Measurements from ENCODE around the gene PEAR1. TPM values are rescaled to one million over a fixed set of nuclear protein-coding genes. Genes with fewer than 3 reads are reported as not detected.
A peak's percentile ranks its signal among the peaks of the same experiment; 100 is the strongest.

The PEAR1 gene
- total RNA-seq, 2 donors from 2014 or later, result 2.0 to 2.9 TPM

GRCh38 chr1:156944848-156945247, 51.3 kb downstream of the PEAR1 start:
- ATAC-seq (no peak), DNase-seq (no peak)
- intact Hi-C loops (cut with DNase I, micrococcal nuclease), result no loop called here

- DNase-seq (peak; percentile 28 to 68), ATAC-seq (peak; percentile 80)
- intact Hi-C loops (cut with DNase I, micrococcal nuclease), result no loop called here
Observed at GRCh38 chr1:156945881-156946661, 52.6 kb downstream of the PEAR1 start.

- intact Hi-C loops (cut with DNase I, micrococcal nuclease), result no loop called here
- ATAC-seq, result no peak
- peak in 1 of 2 donors; percentile 15 for DNase-seq
Observed at GRCh38 chr1:156947127-156947526, 53.6 kb downstream of the PEAR1 start.

GRCh38 chr1:156947818-156948525, 54.5 kb downstream of the PEAR1 start:
- ATAC-seq, result no peak
- peak in 1 of 2 donors; percentile 12 for DNase-seq

GRCh38 chr1:156948708-156949107, 55.2 kb downstream of the PEAR1 start:
- ATAC-seq (no peak), DNase-seq (no peak)
- intact Hi-C loops (cut with DNase I, micrococcal nuclease), result no loop called here

More at GRCh38 chr1:156947818-156948525, 54.5 kb downstream of the PEAR1 start:
- intact Hi-C loops (cut with DNase I, micrococcal nuclease), result no loop called here

- no peak for ATAC-seq
- intact Hi-C loops (cut with DNase I, micrococcal nuclease), result no loop called here
- no peak for DNase-seq
Observed at GRCh38 chr1:156949127-156949526, 55.6 kb downstream of the PEAR1 start.

- no peak for DNase-seq
- intact Hi-C loops (cut with DNase I, micrococcal nuclease), result no loop called here
- ATAC-seq, result no peak
Observed at GRCh38 chr1:156951371-156951770, 57.9 kb downstream of the PEAR1 start.

GRCh38 chr1:156953571-156953970, 60.1 kb downstream of the PEAR1 start:
- DNase-seq (no peak), ATAC-seq (no peak)
- intact Hi-C loops (cut with DNase I, micrococcal nuclease), result no loop called here

- DNase-seq, result no peak
- intact Hi-C loops (cut with DNase I, micrococcal nuclease), result no loop called here
- no peak for ATAC-seq
Observed at GRCh38 chr1:156956333-156956732, 62.8 kb downstream of the PEAR1 start.

GRCh38 chr1:156957634-156958033, 64.1 kb downstream of the PEAR1 start:
- intact Hi-C loops (cut with DNase I, micrococcal nuclease), result no loop called here
- ATAC-seq, result no peak
- DNase-seq, result no peak

GRCh38 chr1:156958247-156958714, 64.8 kb downstream of the PEAR1 start:
- no peak for ATAC-seq
- DNase-seq, result no peak
- intact Hi-C loops (cut with DNase I, micrococcal nuclease), result no loop called here

GRCh38 chr1:156959414-156959813, 65.9 kb downstream of the PEAR1 start:
- ATAC-seq (no peak), DNase-seq (no peak)
- intact Hi-C loops (cut with DNase I, micrococcal nuclease), result no loop called here

- ATAC-seq (no peak), DNase-seq (no peak)
- intact Hi-C loops (cut with DNase I, micrococcal nuclease), result no loop called here
Observed at GRCh38 chr1:156959925-156960324, 66.4 kb downstream of the PEAR1 start.

- DNase-seq, result no peak
- no peak for ATAC-seq
- intact Hi-C loops (cut with DNase I, micrococcal nuclease), result no loop called here
Observed at GRCh38 chr1:156961709-156962108, 68.2 kb downstream of the PEAR1 start.

GRCh38 chr1:156963621-156964020, 70.1 kb downstream of the PEAR1 start:
- ATAC-seq (peak; percentile 85), DNase-seq (peak in 1 of 2 donors; percentile 23)
- intact Hi-C loops (cut with DNase I, micrococcal nuclease), result no loop called here

- intact Hi-C loops (cut with DNase I, micrococcal nuclease), result no loop called here
- no peak for ATAC-seq
- DNase-seq, result no peak
Observed at GRCh38 chr1:156964441-156964840, 70.9 kb downstream of the PEAR1 start.

Data from left colon (tissue), 2 donors.